Brain pericyte (primary cell): ENCODE results near the gene IL1RAPL1.
"Not testable (repeated sequence)": the region's sequence is repeated elsewhere in the genome, so short reads cannot be mapped to it uniquely, and the experiment has no call there.

ENCODE experiments used
- DNase-seq: peaks from one replicate; pipeline ENCODE4 v3.0.0-alpha.2; 2012; ENCODE audit warnings: low read depth, low spot score

The IL1RAPL1 gene

GRCh38 chrX:29257521-29257920, 670.3 kb downstream of the IL1RAPL1 start:
- DNase-seq: peak; percentile 31

GRCh38 chrX:29269390-29269789, 682.1 kb downstream of the IL1RAPL1 start:
- no peak for DNase-seq

GRCh38 chrX:29274517-29274916, 687.3 kb downstream of the IL1RAPL1 start:
- no peak for DNase-seq

GRCh38 chrX:29275928-29276327, 688.7 kb downstream of the IL1RAPL1 start:
- no peak for DNase-seq

- no peak for DNase-seq
Observed at GRCh38 chrX:29281078-29281742, 694.0 kb downstream of the IL1RAPL1 start.

- DNase-seq: no peak
Observed at GRCh38 chrX:29285664-29286063, 698.4 kb downstream of the IL1RAPL1 start.

- no peak for DNase-seq
Observed at GRCh38 chrX:29295987-29296680, 708.9 kb downstream of the IL1RAPL1 start.

GRCh38 chrX:29297171-29297800, 710.0 kb downstream of the IL1RAPL1 start:
- DNase-seq: no peak

- DNase-seq: no peak
Observed at GRCh38 chrX:29299684-29300083, 712.4 kb downstream of the IL1RAPL1 start.

GRCh38 chrX:29308726-29309125, 721.5 kb downstream of the IL1RAPL1 start:
- no peak for DNase-seq

GRCh38 chrX:29315931-29316330, 728.7 kb downstream of the IL1RAPL1 start:
- no peak for DNase-seq

GRCh38 chrX:29318012-29318411, 730.8 kb downstream of the IL1RAPL1 start:
- no peak for DNase-seq

- not testable (repeated sequence) for DNase-seq
Observed at GRCh38 chrX:29332429-29332828, 745.2 kb downstream of the IL1RAPL1 start.

- DNase-seq: not testable (repeated sequence)
Observed at GRCh38 chrX:29333091-29333490, 745.8 kb downstream of the IL1RAPL1 start.

GRCh38 chrX:29348288-29348687, 761.0 kb downstream of the IL1RAPL1 start:
- no peak for DNase-seq

GRCh38 chrX:29359276-29359675, 772.0 kb downstream of the IL1RAPL1 start:
- DNase-seq: no peak

GRCh38 chrX:29374765-29375164, 787.5 kb downstream of the IL1RAPL1 start:
- DNase-seq: not testable (repeated sequence)

GRCh38 chrX:29376584-29376983, 789.3 kb downstream of the IL1RAPL1 start:
- DNase-seq: no peak

- no peak for DNase-seq
Observed at GRCh38 chrX:29382811-29383210, 795.6 kb downstream of the IL1RAPL1 start.

- no peak for DNase-seq
Observed at GRCh38 chrX:29388509-29388908, 801.3 kb downstream of the IL1RAPL1 start.

GRCh38 chrX:29397506-29397905, 810.3 kb downstream of the IL1RAPL1 start:
- no peak for DNase-seq

GRCh38 chrX:29407357-29407756, 820.1 kb downstream of the IL1RAPL1 start:
- DNase-seq: no peak
